T47D (cell line): Measurements from ENCODE around the gene FCMR.

Source experiments
- DNase-seq, 2 experiments: peaks; one replicate each; pipeline versions ENCODE4 v3.0.0 to v3.0.0-alpha.2; 2011 to 2012; ENCODE audit warnings: low read depth in 1 of 2, low spot score in 1 of 2
- JUND ChIP-seq: IDR thresholded peaks from 2 replicates; pipeline ENCODE4 v1.6.1; 2012; ENCODE audit warnings: low read depth
- in situ Hi-C: cut with HindIII; loops from 2 replicates; pipeline ENCODE4 v1.10.0; 2016; ENCODE audit warnings: low sequenced_read_pairs, low pct_unique_long_range_greater_than_20kb

The FCMR gene

DNA sequence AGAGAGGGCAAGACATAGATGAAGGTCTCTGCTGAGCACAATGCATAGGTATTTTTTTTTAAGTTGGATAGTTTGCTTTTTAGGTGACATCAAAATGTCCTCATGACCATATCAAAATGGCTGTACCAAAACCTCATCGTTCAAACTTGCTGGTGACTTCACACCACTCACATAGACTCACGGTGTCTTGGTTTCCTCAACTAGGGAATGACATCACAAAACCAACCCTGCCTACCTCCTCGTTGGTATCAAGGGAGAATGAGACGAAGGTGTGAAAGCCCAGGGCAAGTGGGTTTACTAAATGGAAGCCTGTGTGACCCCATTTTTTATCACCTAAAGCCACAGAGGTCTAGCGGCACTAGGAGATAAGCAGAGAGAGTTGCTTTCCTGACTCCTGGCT is 23.0 kb upstream of the FCMR start:
- TF ChIP-seq JUND = no peak
- in situ Hi-C loops = no loop called here
- DNase-seq = no peak

DNA sequence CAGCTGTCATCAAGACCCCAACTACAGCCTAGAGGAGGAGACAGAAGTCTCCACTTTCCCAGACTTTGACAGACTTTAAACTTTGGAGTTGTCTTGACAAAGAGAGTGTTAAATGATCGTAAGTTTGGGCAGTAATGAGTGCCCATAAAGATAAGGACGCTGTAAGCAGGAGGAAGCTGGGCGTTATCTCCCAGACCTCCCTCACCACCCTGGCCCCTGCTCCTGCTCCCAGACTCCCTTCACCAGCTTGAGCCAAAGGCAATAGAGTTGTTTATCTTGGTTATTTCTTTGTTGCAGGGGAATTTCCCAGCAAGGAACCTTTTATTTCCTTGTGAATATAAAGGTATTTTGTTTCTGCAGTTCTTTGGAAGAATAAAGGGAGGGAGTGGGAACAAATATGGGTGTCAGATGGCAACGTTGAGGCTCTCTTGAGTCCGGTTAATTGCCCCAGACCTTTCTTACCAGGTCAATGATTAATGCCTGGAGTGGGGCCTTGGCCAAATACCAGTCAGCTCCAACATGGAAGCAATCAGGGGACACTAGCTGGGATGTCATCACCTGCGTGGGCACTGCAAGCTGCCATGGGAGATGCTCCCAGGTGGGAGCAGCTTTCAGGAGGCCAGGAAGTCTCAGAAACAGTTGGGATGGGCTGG is 20.2 kb upstream of the FCMR start:
- TF ChIP-seq JUND = no peak
- DNase-seq = no peak
- in situ Hi-C loops = no loop called here

DNA sequence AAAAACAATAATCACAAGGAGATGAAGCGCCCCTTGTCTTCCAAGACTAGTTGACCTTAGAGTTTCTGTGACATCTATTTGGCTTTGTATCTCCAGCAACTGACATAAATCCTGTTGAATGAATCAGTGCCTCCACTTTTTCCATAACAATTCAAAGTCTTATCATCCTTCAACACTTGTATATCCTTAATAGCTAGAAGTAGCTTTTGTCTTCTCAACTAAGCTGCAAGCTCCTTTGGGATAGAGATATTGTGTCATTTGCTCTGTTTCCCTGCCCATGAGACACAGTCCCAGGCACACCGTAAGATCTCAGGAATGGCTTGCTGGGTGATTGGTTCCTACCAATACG is 18.8 kb upstream of the FCMR start:
- DNase-seq = no peak
- no peak for TF ChIP-seq JUND
- in situ Hi-C loops = no loop called here

DNA sequence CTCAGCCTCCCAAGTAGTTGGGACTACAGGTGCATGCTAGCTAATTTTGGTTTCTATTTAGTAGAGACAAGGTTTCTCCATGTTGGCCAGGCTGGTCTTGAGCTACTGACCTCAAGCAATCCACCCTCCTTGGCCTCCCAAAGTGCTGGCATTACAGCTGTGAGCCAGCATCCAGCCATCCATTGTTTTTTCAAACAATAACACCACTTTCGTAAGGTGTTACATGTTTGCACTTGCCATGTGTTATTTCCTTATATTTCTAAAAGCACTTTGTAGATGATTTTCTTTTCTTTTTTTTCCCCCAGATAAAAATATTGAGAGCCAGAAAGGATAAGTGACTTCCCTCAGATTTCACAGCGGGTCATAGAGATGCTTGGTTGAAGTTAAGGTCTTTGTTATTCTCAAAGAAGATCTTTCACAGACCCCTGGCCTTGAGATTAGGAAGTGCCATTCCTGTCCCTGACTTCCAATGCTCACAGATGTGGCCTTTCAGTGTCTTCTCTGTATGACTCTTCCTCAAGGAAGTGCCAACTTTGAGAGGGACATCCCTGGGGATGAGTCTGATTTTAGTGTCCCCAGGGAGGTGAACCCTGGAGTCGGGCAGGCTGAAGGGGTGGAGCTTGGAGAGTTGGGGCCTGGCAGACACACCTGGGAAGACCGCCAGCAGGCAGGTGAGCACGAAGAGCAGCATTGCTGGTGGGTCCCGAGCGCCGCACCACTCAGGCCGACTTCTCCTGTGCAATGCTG is 18.3 kb upstream of the FCMR start:
- DNase-seq = no peak
- in situ Hi-C loops = no loop called here
- no peak for TF ChIP-seq JUND

DNA sequence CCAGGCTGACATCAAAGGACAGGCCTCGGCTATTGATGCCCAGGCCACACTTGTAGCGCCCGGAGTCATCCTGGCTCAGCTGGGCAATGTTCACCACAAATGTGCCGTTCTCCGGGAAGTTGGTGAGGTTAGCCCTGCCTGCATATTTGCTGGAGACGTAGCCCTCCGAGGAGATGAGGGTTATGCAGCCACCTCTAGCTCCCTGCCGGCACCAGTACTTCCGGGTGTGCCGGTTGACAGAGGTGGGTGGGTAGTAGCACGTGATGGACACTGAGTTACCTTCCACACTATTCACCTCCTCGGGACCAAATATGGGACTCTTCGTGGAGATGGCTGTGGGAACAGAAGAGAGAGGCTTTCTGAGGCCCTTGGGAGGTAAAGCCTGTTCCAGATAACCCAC is 17.4 kb upstream of the FCMR start:
- DNase-seq = no peak
- in situ Hi-C loops = no loop called here
- no peak for TF ChIP-seq JUND

DNA sequence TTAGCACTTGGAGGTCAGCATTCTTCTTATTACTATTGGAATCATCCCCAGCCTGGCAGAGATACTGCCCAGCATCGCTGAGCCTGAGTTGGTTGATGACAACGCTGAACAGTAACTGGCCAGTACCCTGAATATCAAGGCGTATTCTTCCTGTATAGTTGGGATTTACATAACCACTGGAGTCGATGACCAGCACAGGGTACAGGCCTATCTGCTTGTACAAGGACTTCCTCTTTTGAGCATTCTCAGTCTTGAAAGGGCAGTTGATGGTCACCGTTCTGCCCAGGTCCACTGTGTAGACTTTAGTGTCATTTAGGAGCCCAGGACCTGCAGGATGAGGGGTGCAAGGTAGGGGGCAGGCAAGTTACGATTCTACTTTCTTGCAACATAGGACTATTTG is 15.7 kb upstream of the FCMR start:
- DNase-seq = no peak
- no peak for TF ChIP-seq JUND
- in situ Hi-C loops = no loop called here

DNA sequence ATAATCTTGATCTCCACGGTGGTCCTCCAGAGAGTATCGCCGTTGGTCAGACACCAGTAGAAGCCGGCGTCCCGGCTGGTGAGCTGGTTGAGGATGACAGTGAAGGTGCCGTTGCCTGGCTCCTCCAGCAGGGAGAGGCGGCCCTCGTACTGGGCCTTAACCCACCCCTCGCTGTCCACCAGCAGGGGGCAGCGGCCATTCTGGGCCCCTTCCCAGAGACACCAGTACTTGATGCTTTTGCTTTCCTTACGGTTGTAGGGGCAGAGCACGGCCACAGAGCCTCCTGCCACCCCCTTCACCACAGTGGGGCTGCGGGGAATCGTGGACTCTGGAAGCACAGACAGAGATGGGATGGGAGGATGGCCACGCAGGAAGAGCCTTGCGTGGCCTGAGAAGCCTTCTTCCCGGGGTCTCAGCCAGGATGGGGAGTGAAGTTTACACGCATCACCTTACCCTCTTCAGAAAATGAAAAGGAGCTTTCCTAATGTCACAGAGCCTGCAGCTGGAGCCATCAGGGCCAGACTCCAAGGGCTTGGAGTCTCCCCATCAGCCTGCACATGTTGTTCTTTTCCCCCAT is 13.8 kb upstream of the FCMR start:
- no peak for TF ChIP-seq JUND
- in situ Hi-C loops = no loop called here
- peak in 1 of 2 experiments; percentile 21 for DNase-seq

DNA sequence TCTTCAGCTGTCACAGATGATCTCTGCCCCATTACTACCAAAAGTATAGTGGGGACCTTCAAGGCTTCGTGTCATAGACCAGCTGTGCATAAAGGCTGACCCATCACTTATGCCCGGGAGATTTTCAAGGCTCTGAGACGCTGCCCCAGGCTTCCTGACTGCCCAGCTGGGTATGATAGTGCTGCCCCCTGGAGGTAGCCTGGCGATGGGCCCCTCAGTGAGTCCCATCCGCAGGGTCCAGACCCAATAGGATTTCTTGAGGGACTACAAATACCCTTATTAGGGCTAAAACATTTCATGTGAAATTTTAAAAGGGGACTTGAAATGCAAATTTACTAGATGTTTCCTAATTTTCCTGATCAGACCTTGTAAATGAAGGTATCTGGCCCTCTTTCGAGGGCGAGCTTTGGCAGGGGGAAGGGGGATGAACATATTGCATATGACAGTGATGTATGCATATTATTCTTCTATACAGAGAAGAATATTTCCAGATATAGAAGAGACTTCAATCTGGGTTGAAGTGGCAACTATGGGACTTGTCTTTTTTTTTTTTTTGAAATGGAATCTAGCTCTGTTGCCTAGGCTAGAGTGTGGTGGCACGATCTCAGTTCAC is 11.7 kb upstream of the FCMR start:
- TF ChIP-seq JUND = no peak
- in situ Hi-C loops = no loop called here
- DNase-seq = peak in 1 of 2 experiments; percentile 28

DNA sequence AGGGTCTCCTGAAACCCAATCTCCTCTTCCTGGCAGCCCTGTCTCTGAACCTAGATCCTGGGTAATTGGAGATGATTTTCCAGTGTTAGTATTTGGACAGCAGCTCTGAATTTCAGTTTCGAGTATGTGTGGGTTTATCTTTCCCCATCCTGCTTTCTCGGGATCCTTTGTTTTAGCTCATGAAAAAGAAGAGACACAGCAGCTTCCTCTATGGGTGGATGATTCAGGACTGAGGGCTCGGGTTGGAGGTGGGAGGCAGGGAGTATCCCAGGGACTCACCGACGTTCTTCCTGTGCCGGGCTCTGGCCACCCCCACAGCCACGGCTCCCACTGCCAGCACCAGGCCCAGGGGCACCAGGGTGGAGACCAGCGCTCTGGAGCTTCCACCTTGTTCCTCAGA is 10.4 kb upstream of the FCMR start:
- DNase-seq = no peak
- in situ Hi-C loops = no loop called here
- no peak for TF ChIP-seq JUND

DNA sequence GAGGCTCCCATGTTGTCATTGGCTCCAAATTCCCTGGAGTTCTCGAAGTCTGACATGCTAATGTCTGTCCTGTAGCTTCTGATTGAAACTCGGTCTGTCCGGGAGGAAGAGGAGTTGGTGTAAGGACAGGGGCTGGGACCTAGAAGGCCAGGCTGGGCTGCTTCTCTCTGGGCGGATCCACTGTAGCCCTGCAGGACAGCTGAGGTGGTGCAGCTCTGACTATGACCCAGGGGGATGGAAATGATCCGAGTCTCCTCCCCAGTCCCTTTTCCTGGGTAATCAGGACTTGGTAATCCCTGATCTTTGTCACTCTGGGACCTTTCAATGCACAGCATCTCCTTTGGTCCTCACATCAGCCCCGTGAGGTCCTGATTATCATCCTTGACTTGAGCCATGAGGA is 10.0 kb upstream of the FCMR start:
- no peak for TF ChIP-seq JUND
- in situ Hi-C loops = no loop called here
- DNase-seq = no peak

DNA sequence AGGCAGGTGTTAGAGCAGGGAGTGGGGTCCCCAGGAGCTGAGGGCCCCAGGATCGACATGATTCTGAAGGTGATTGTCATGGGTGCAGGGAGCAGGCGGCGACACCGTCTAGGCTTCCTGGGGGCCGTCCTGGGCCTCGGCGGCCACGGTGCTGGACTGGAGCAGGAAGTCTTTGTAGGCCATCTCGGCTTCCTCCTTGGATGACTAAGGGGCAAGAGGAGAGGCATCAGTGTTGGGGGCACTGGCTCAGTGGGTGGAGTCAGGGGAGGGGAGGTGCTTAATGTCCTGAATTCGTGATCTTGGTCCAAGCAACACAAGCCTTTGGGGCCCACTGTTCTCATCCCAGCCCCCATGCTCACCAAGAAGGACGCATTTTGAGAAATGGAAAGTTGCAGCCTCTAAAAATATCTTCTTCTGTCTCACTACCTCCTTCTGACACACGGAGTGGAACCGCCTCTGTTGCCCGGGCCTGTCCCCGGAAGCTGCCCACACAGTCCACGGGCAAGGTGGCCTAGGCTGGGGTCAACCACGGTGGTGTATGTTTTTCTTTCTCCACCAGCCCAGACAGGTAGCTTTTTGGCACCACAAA is 8.6 kb upstream of the FCMR start:
- in situ Hi-C loops = no loop called here
- no peak for DNase-seq
- no peak for TF ChIP-seq JUND

DNA sequence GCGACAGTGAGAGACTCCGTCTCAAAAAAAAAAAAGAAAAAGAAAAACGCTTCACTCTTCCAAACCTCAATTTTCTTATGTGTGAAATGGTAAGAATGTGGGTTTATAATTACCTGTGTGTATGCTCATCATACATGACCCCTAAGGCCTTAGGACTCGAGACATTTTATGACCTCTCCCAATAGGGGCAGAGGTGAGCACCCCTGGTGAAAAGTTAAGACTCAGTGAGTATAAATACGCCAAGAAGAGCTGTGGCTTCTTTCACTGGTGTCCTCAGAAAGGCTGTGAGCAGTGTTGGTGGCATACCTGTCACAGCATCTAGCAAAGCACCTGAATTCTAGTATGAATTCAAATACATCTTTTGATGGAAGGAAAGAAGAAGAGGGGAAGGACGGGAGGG is 7.8 kb upstream of the FCMR start:
- in situ Hi-C loops = no loop called here
- TF ChIP-seq JUND = no peak
- DNase-seq = no peak

DNA sequence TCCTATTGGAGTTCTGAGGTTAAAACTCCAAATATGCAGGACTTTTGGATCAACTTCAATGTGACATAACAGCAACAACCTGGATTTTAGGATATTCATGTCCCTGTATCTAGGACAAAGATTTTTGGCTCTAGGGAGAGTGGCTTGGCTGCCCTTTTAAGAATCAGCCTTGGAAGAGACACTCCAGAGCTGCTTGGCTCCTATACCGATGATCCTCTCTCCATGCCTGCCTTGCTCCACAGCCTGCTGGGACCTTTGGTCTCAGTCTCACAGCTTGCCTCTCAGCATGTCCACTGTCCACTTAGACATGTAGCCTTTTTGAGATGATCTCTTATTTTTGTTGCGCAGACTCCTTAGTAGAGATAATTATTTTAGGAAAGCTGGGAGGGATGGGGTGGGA is 4.5 kb upstream of the FCMR start:
- in situ Hi-C loops = no loop called here
- no peak for TF ChIP-seq JUND
- no peak for DNase-seq
